ENCODE data around the gene PPT1.
A peak's percentile ranks its signal among the peaks of the same experiment; 100 is the strongest.

The PPT1 gene

GRCh38 chr1:40079774-40080400, 17.2 kb downstream of the PPT1 start:
- Mint-ChIP-seq H3K9me3 (no peaks in the 10 kb centered on the region), H3K27ac (peak overlapping the region; percentile 75), H3K4me1 (ENCODE audit: low read depth) (peaks cover 74% of the 10 kb centered on the region), H3K27me3 (no peaks in the 10 kb centered on the region), H3K4me3 (peak overlapping the region; percentile 2), H3K36me3 (ENCODE audit: low read depth) (peaks cover 92% of the 10 kb centered on the region)
- intact Hi-C loops (cut with micrococcal nuclease): loop anchor here (5.0 to 10.0 kb wide), 4 partner anchors 38 to 325 kb away; partner anchors contain the start of genes CAP1 and COL9A2

GRCh38 chr1:40078512-40079333, 18.3 kb downstream of the PPT1 start:
- Mint-ChIP-seq H3K4me1 (ENCODE audit: low read depth) (peaks cover 74% of the 10 kb centered on the region), H3K27me3 (no peaks in the 10 kb centered on the region), H3K27ac (peak overlapping the region; percentile 75), H3K4me3 (no peak overlapping the region), H3K36me3 (ENCODE audit: low read depth) (peaks cover 92% of the 10 kb centered on the region), H3K9me3 (no peaks in the 10 kb centered on the region)
- intact Hi-C loops (cut with micrococcal nuclease): loop anchor here (5.0 kb wide), 1 partner anchor 36 kb away; the partner anchor contains the start of gene CAP1

- Mint-ChIP-seq H3K4me1 (ENCODE audit: low read depth) (peaks cover 74% of the 10 kb centered on the region), H3K4me3 (peak overlapping the region; percentile 65), H3K27ac (peak overlapping the region; percentile 75), H3K36me3 (ENCODE audit: low read depth) (peaks cover 96% of the 10 kb centered on the region), H3K27me3 (no peaks in the 10 kb centered on the region), H3K9me3 (no peaks in the 10 kb centered on the region)
- intact Hi-C loops (cut with micrococcal nuclease): loop anchor here (5.0 kb wide), 1 partner anchor 35 kb away; the partner anchor contains the start of gene CAP1
Observed at GRCh38 chr1:40076895-40077312, 20.1 kb downstream of the PPT1 start.

GRCh38 chr1:40075266-40075665, 21.8 kb downstream of the PPT1 start:
- peaks cover 96% of the 10 kb centered on the region for H3K36me3 Mint-ChIP-seq (ENCODE audit: low read depth)
- H3K27me3 Mint-ChIP-seq: no peaks in the 10 kb centered on the region
- intact Hi-C loops (cut with micrococcal nuclease): loop anchor here (5.0 kb wide), 1 partner anchor 33 kb away; the partner anchor contains the start of gene CAP1
- peaks cover 64% of the 10 kb centered on the region for H3K4me1 Mint-ChIP-seq (ENCODE audit: low read depth)
- no peaks in the 10 kb centered on the region for H3K9me3 Mint-ChIP-seq
- H3K27ac Mint-ChIP-seq: peak overlapping the region; percentile 75
- peak overlapping the region; percentile 59 for H3K4me3 Mint-ChIP-seq

- H3K36me3 Mint-ChIP-seq (ENCODE audit: low read depth): peaks cover 97% of the 10 kb centered on the region
- peaks cover 43% of the 10 kb centered on the region for H3K4me1 Mint-ChIP-seq (ENCODE audit: low read depth)
Observed at GRCh38 chr1:40073062-40073461, 24.0 kb downstream of the PPT1 start.

GRCh38 chr1:40072142-40072541, 24.9 kb downstream of the PPT1 start:
- intact Hi-C loops (cut with micrococcal nuclease): no loop called here
- Mint-ChIP-seq H3K9me3 (no peaks in the 10 kb centered on the region), H3K27me3 (no peaks in the 10 kb centered on the region), H3K27ac (peak overlapping the region; percentile 75), H3K4me3 (no peak overlapping the region), H3K36me3 (ENCODE audit: low read depth) (peaks cover 97% of the 10 kb centered on the region), H3K4me1 (ENCODE audit: low read depth) (peaks cover 45% of the 10 kb centered on the region)

More at GRCh38 chr1:40073062-40073461, 24.0 kb downstream of the PPT1 start:
- Mint-ChIP-seq H3K27ac (peak overlapping the region; percentile 75), H3K4me3 (no peak overlapping the region), H3K27me3 (no peaks in the 10 kb centered on the region), H3K9me3 (no peaks in the 10 kb centered on the region)
- intact Hi-C loops (cut with micrococcal nuclease): no loop called here

- Mint-ChIP-seq H3K27me3 (no peaks in the 10 kb centered on the region), H3K27ac (peak overlapping the region; percentile 57), H3K4me3 (no peak overlapping the region), H3K36me3 (ENCODE audit: low read depth) (peaks cover 100% of the 10 kb centered on the region), H3K4me1 (ENCODE audit: low read depth) (peaks cover 60% of the 10 kb centered on the region), H3K9me3 (no peaks in the 10 kb centered on the region)
- intact Hi-C loops (cut with micrococcal nuclease): no loop called here
Observed at GRCh38 chr1:40067851-40068250, 29.2 kb downstream of the PPT1 start.

- intact Hi-C loops (cut with micrococcal nuclease): no loop called here
- H3K4me3 Mint-ChIP-seq: no peak overlapping the region
- H3K9me3 Mint-ChIP-seq: no peaks in the 10 kb centered on the region
- H3K4me1 Mint-ChIP-seq (ENCODE audit: low read depth): peaks cover 63% of the 10 kb centered on the region
- peaks cover 100% of the 10 kb centered on the region for H3K36me3 Mint-ChIP-seq (ENCODE audit: low read depth)
- H3K27me3 Mint-ChIP-seq: no peaks in the 10 kb centered on the region
- peak overlapping the region; percentile 57 for H3K27ac Mint-ChIP-seq
Observed at GRCh38 chr1:40067023-40067422, 30.0 kb downstream of the PPT1 start.

- Mint-ChIP-seq H3K27me3 (no peaks in the 10 kb centered on the region), H3K9me3 (no peaks in the 10 kb centered on the region), H3K4me1 (ENCODE audit: low read depth) (peaks cover 72% of the 10 kb centered on the region), H3K36me3 (ENCODE audit: low read depth) (peaks cover 100% of the 10 kb centered on the region), H3K4me3 (peak overlapping the region; percentile 45), H3K27ac (peak overlapping the region; percentile 57)
- intact Hi-C loops (cut with micrococcal nuclease): no loop called here
Observed at GRCh38 chr1:40064797-40065499, 32.1 kb downstream of the PPT1 start.

- intact Hi-C loops (cut with micrococcal nuclease): loop anchor here (1.0 kb wide), 1 partner anchor 9 kb away; no protein-coding TSS in a partner anchor
- H3K4me3 Mint-ChIP-seq: no peak overlapping the region
- H3K9me3 Mint-ChIP-seq: no peaks in the 10 kb centered on the region
- H3K27ac Mint-ChIP-seq: peak overlapping the region; percentile 27
- H3K27me3 Mint-ChIP-seq: no peaks in the 10 kb centered on the region
- H3K4me1 Mint-ChIP-seq (ENCODE audit: low read depth): peaks cover 87% of the 10 kb centered on the region
- H3K36me3 Mint-ChIP-seq (ENCODE audit: low read depth): peaks cover 97% of the 10 kb centered on the region
Observed at GRCh38 chr1:40059960-40060750, 36.9 kb downstream of the PPT1 start.

GRCh38 chr1:40059338-40059959, 37.6 kb downstream of the PPT1 start:
- intact Hi-C loops (cut with micrococcal nuclease): no loop called here
- Mint-ChIP-seq H3K36me3 (ENCODE audit: low read depth) (peaks cover 97% of the 10 kb centered on the region), H3K4me3 (no peak overlapping the region), H3K9me3 (no peaks in the 10 kb centered on the region), H3K4me1 (ENCODE audit: low read depth) (peaks cover 89% of the 10 kb centered on the region), H3K27ac (peak overlapping the region; percentile 27), H3K27me3 (no peaks in the 10 kb centered on the region)

- Mint-ChIP-seq H3K4me3 (no peak overlapping the region), H3K9me3 (no peaks in the 10 kb centered on the region), H3K27me3 (no peaks in the 10 kb centered on the region), H3K36me3 (ENCODE audit: low read depth) (peaks cover 97% of the 10 kb centered on the region), H3K4me1 (ENCODE audit: low read depth) (peaks cover 89% of the 10 kb centered on the region), H3K27ac (peak overlapping the region; percentile 60)
- intact Hi-C loops (cut with micrococcal nuclease): no loop called here
Observed at GRCh38 chr1:40058453-40059337, 38.4 kb downstream of the PPT1 start.
